ENCODE data around the gene PXYLP1. TPM values are rescaled to one million over a fixed set of nuclear protein-coding genes. Genes with fewer than 3 reads are reported as not detected.

Gene PXYLP1
- total and polyA plus RNA-seq, 10 of the 15 experiments (the other 5 are each of a cell fraction or from before 2014, with no cell fraction given), result 0.06 to 1.7 (median 0.35) TPM

DNA sequence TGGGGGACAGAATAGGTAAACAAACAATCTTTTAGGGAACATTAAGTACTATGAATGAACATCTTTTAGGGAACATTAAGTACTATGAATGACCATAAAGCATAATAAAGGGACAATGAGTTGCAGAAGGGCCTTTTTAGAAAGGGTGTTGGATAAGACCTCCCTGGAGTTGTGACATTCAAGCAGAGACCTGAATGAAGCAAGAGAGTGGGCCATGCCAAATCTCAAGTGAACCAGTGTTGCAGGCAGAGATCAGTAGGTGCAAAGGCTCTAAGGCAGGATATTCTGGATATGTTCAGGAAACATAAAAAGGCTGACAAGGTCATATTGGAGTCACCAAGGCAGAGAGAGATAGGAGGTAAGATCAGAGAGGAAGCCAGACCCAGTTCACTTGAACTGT lies 107.3 kb downstream of the PXYLP1 start (continued):
- no peak for TF ChIP-seq JUND (IDR thresholded peaks at IDR 0.05; ENCODE audit: low read depth, low read length)
- TF ChIP-seq NFYA (IDR thresholded peaks at IDR 0.05; ENCODE audit: borderline replicate concordance, low read depth, low read length), result no peak
- TF ChIP-seq ATF7 (IDR thresholded peaks at IDR 0.05; ENCODE audit: low read depth), result no peak
- no peak for TF ChIP-seq PAX5 (IDR thresholded peaks at IDR 0.05; ENCODE audit: borderline replicate concordance, low read depth, low read length)
- no peak for TF ChIP-seq CHD4 (IDR thresholded peaks at IDR 0.05)
- TF ChIP-seq, protein P1, sequence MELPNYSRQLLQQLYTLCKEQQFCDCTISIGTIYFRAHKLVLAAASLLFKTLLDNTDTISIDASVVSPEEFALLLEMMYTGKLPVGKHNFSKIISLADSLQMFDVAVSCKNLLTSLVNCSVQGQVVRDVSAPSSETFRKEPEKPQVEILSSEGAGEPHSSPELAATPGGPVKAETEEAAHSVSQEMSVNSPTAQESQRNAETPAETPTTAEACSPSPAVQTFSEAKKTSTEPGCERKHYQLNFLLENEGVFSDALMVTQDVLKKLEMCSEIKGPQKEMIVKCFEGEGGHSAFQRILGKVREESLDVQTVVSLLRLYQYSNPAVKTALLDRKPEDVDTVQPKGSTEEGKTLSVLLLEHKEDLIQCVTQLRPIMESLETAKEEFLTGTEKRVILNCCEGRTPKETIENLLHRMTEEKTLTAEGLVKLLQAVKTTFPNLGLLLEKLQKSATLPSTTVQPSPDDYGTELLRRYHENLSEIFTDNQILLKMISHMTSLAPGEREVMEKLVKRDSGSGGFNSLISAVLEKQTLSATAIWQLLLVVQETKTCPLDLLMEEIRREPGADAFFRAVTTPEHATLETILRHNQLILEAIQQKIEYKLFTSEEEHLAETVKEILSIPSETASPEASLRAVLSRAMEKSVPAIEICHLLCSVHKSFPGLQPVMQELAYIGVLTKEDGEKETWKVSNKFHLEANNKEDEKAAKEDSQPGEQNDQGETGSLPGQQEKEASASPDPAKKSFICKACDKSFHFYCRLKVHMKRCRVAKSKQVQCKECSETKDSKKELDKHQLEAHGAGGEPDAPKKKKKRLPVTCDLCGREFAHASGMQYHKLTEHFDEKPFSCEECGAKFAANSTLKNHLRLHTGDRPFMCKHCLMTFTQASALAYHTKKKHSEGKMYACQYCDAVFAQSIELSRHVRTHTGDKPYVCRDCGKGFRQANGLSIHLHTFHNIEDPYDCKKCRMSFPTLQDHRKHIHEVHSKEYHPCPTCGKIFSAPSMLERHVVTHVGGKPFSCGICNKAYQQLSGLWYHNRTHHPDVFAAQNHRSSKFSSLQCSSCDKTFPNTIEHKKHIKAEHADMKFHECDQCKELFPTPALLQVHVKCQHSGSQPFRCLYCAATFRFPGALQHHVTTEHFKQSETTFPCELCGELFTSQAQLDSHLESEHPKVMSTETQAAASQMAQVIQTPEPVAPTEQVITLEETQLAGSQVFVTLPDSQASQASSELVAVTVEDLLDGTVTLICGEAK (IDR thresholded peaks at IDR 0.05; ENCODE audit: borderline replicate concordance), result no peak

DNA sequence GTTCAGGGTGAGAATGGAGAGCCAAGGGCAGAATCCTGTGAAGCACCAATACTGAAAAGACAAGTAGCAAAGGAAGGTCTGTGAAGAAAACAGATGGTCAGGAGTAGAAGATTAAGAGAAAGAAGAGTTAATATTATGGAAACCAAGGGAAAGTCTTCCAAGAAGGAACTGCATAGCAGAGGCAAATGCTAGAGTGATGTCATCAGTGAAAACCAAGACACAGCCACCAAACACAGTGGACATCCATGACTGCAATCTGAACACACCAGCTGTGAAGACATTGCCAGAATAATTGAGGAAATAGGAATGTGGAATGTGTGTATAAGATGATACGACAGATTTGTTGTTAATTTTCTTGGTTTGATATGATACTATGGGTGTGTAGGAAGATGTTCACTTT lies 109.9 kb downstream of the PXYLP1 start:
- intact Hi-C loops (cut with micrococcal nuclease; ENCODE audit: unreplicated experiment), result no loop called here
- ChIA-PET POLR2A (no interaction called here), CTCF (no interaction called here), RAD21 (ENCODE audit: unreplicated experiment) (interaction anchor here (0.6 kb wide), 1 partner anchor 28 kb away, joined by 3 read pairs; no protein-coding TSS in a partner anchor), SMC1A (ENCODE audit: uncharacterized antibody, unreplicated experiment) (no interaction called here)
- H3K79me2 ChIP-seq (ENCODE audit: control insufficient read depth, insufficient read depth, low read length), result no peaks in the 10 kb centered on the region
- no peak overlapping the region for H3K27ac ChIP-seq (ENCODE audit: control insufficient read depth, insufficient read depth)
- no peak for DNase-seq (ENCODE audit: low read depth, low spot score)
- no peak overlapping the region for H2AFZ ChIP-seq (ENCODE audit: control insufficient read depth, low read depth, low read length)
- H3K9me3 ChIP-seq (replicated peaks; ENCODE audit: control insufficient read depth, insufficient read depth, low read length), result peaks cover 5% of the 10 kb centered on the region
- no TSS peak for BruUV-seq (replicated peaks)
- 100% methylated on average over 1 of the region's 1 CpG for WGBS (ENCODE audit: insufficient coverage, insufficient replicate concordance, low lambda C conversion rate, missing lambda C conversion rate)
- H3K4me1 ChIP-seq (ENCODE audit: control insufficient read depth, insufficient read depth, low read length), result peaks cover 26% of the 10 kb centered on the region
- no peak for ATAC-seq
- H3K27me3 ChIP-seq (replicated peaks in 1 of 2; ENCODE audit: control insufficient read depth in 2 of 2, insufficient read depth in 2 of 2, low read length in 1 of 2), result no peaks in the 10 kb centered on the region
- no peaks in the 10 kb centered on the region for H4K20me1 ChIP-seq (ENCODE audit: control insufficient read depth, insufficient read depth)
- H3K9ac ChIP-seq (ENCODE audit: control insufficient read depth, insufficient read depth, low read length), result no peak overlapping the region
- H3K4me2 ChIP-seq (ENCODE audit: control insufficient read depth, insufficient read depth), result no peak overlapping the region
- H3K4me3 ChIP-seq, result no peak overlapping the region
- no peaks in the 10 kb centered on the region for H3K36me3 ChIP-seq (ENCODE audit: control insufficient read depth in 2 of 2, insufficient read depth in 2 of 2, low read length in 1 of 2)
- in situ Hi-C loops (cut with MboI), result no loop called here
- no peak for FAIRE-seq
- TF ChIP-seq RAD21 (IDR thresholded peaks at IDR 0.05; ENCODE audit: insufficient read depth, low read depth, low read length), result no peak
- TF ChIP-seq CBFB (IDR thresholded peaks at IDR 0.05; ENCODE audit: low read depth), result no peak
- no peak for TF ChIP-seq HDAC6 (IDR thresholded peaks at IDR 0.05; ENCODE audit: unreplicated experiment)
- no peak for TF ChIP-seq ZNF207 (IDR thresholded peaks at IDR 0.05; ENCODE audit: borderline replicate concordance)
- TF ChIP-seq SMC3 (IDR thresholded peaks at IDR 0.05; ENCODE audit: borderline replicate concordance, low read length), result no peak
- no peak for TF ChIP-seq ZZZ3 (IDR thresholded peaks at IDR 0.05; ENCODE audit: control insufficient read depth, insufficient read length, low read depth)
- TF ChIP-seq NKRF (conservative IDR thresholded peaks at IDR 0.05), result no peak
- no peak for TF ChIP-seq TCF3 (IDR thresholded peaks at IDR 0.05; ENCODE audit: borderline replicate concordance, insufficient read depth, low read depth, low read length)
- no peak for TF ChIP-seq CBX3 (IDR thresholded peaks at IDR 0.05; ENCODE audit: borderline replicate concordance, low read depth)
- TF ChIP-seq EP300 (IDR thresholded peaks at IDR 0.05; ENCODE audit: borderline replicate concordance in 1 of 2, control insufficient read depth in 1 of 2, low read depth in 2 of 2, low read length in 2 of 2), result no peak

Measured in GM12878 (cell line).